ENCODE data around the gene MINDY4B.

MINDY4B gene

GRCh38 chr3:150933473-150933995, 28.3 kb upstream of the MINDY4B start:
- H3K36me3 ChIP-seq = no peaks in the 10 kb centered on the region
- H3K27me3 ChIP-seq (ENCODE audit: insufficient read depth, low read depth, severe bottlenecking) = peaks cover 49% of the 10 kb centered on the region
- no peak for TF ChIP-seq CTCF (IDR thresholded peaks at IDR 0.05; ENCODE audit: low read depth, low read length)
- H3K4me3 ChIP-seq (ENCODE audit: low read depth, low read length) = no peak overlapping the region
- H3K27ac ChIP-seq = no peak overlapping the region
- no peaks in the 10 kb centered on the region for H3K9me3 ChIP-seq (ENCODE audit: severe bottlenecking)
- DNase-seq = no peak

- Histone ChIP-seq H3K9me3 (ENCODE audit: severe bottlenecking) (no peaks in the 10 kb centered on the region), H3K27ac (no peak overlapping the region), H3K36me3 (no peaks in the 10 kb centered on the region), H3K4me3 (ENCODE audit: low read depth, low read length) (no peak overlapping the region), H3K27me3 (ENCODE audit: insufficient read depth, low read depth, severe bottlenecking) (peaks cover 50% of the 10 kb centered on the region)
- DNase-seq = no peak
- TF ChIP-seq CTCF (IDR thresholded peaks at IDR 0.05; ENCODE audit: low read depth, low read length) = no peak
These were observed 26.5 kb upstream of the MINDY4B start for GRCh38 chr3:150931745-150932144.

GRCh38 chr3:150930839-150931238, 25.6 kb upstream of the MINDY4B start:
- no peaks in the 10 kb centered on the region for H3K9me3 ChIP-seq (ENCODE audit: severe bottlenecking)
- no peaks in the 10 kb centered on the region for H3K36me3 ChIP-seq
- H3K4me3 ChIP-seq (ENCODE audit: low read depth, low read length) = no peak overlapping the region
- no peak overlapping the region for H3K27ac ChIP-seq
- peaks cover 49% of the 10 kb centered on the region for H3K27me3 ChIP-seq (ENCODE audit: insufficient read depth, low read depth, severe bottlenecking)
- TF ChIP-seq CTCF (IDR thresholded peaks at IDR 0.05; ENCODE audit: low read depth, low read length) = no peak
- DNase-seq = no peak

GRCh38 chr3:150928234-150928633, 23.0 kb upstream of the MINDY4B start:
- no peak for DNase-seq
- no peak for TF ChIP-seq CTCF (IDR thresholded peaks at IDR 0.05; ENCODE audit: low read depth, low read length)
- H3K36me3 ChIP-seq = no peaks in the 10 kb centered on the region
- H3K27me3 ChIP-seq (ENCODE audit: insufficient read depth, low read depth, severe bottlenecking) = peaks cover 65% of the 10 kb centered on the region
- no peak overlapping the region for H3K4me3 ChIP-seq (ENCODE audit: low read depth, low read length)
- H3K27ac ChIP-seq = no peak overlapping the region
- H3K9me3 ChIP-seq (ENCODE audit: severe bottlenecking) = no peaks in the 10 kb centered on the region

GRCh38 chr3:150926328-150926727, 21.1 kb upstream of the MINDY4B start:
- no peak for DNase-seq
- Histone ChIP-seq H3K9me3 (ENCODE audit: severe bottlenecking) (no peaks in the 10 kb centered on the region), H3K36me3 (no peaks in the 10 kb centered on the region), H3K27ac (no peak overlapping the region), H3K4me3 (ENCODE audit: low read depth, low read length) (no peak overlapping the region), H3K27me3 (ENCODE audit: insufficient read depth, low read depth, severe bottlenecking) (peaks cover 67% of the 10 kb centered on the region)
- no peak for TF ChIP-seq CTCF (IDR thresholded peaks at IDR 0.05; ENCODE audit: low read depth, low read length)

- H3K9me3 ChIP-seq (ENCODE audit: severe bottlenecking) = no peaks in the 10 kb centered on the region
- peaks cover 69% of the 10 kb centered on the region for H3K27me3 ChIP-seq (ENCODE audit: insufficient read depth, low read depth, severe bottlenecking)
- peak; percentile 74 for TF ChIP-seq CTCF (IDR thresholded peaks at IDR 0.05; ENCODE audit: low read depth, low read length)
- no peaks in the 10 kb centered on the region for H3K36me3 ChIP-seq
- no peak overlapping the region for H3K4me3 ChIP-seq (ENCODE audit: low read depth, low read length)
- peak; percentile 53 for DNase-seq
- H3K27ac ChIP-seq = no peak overlapping the region
These were observed 20.5 kb upstream of the MINDY4B start for GRCh38 chr3:150925751-150926201.
